K562 (cell line): ENCODE data around the gene TPSG1. TPM values are rescaled to one million over a fixed set of nuclear protein-coding genes. Genes with fewer than 3 reads are reported as not detected.

Experiments
- ATAC-seq: fragments of 200-7000 bp; cut with Tn5 transposase; 3 replicates; pipeline ENCODE4 v1.9.1; 2020; ENCODE audit warnings: moderate library complexity
- BruUV-seq: library from RNA; stranded (reverse); fragments of 400-500 nt; replicated peaks from 2 replicates; lab custom pipeline; 2021; lab: Mats Ljungman, UMichigan
- CTCF ChIA-PET: fragments of 300-600 bp; formaldehyde crosslinking; extraction: SDS; loops from one replicate; lab custom pipeline; 2021; ENCODE audit warnings: low intra/inter-chr PET ratio; lab: Yijun Ruan, JAX
- POLR2A ChIA-PET: fragments of 300-600, 350-650 bp; sonication (Branson Sonifier 250); formaldehyde crosslinking; extraction: SDS; loops from one replicate; lab custom pipeline; 2021; ENCODE audit warnings: antibody characterized with exemption, inconsistent platforms; lab: Yijun Ruan, JAX
- DNase-seq, 4 experiments: peaks; one replicate each; pipeline versions ENCODE4 v3.0.0 to v3.0.0-alpha.2; 2011 to 2018; ENCODE audit warnings: low spot score in 3 of 4, mixed read lengths in 3 of 4; ENCODE audit errors: extremely low read depth in 1 of 4
- FAIRE-seq: peaks from 2 replicates; lab custom pipeline; 2011; peaks lifted over from hg19 to GRCh38; lab: Jason Lieb, UNC
- H2AFZ ChIP-seq: 2 replicates; pipeline ENCODE4 v1.6.0; 2011; ENCODE audit warnings: low read depth, low read length, control low read depth, inconsistent platforms
- H3K27ac ChIP-seq: fragments of 200-600 bp; 3 replicates; pipeline ENCODE4 v1.8.0; 2011; ENCODE audit warnings: low read depth, mild to moderate bottlenecking, control low read depth, inconsistent platforms, low read length, moderate library complexity, mixed read lengths; ENCODE audit errors: extremely low read depth
- H3K27me3 ChIP-seq, 2 experiments: fragments of 300-600 bp in 1 of 2; 2 replicates in 1 of 2; 3 replicates in 1 of 2; pipeline versions ENCODE4 v1.6.0 to v1.8.0; 2011; ENCODE audit warnings: inconsistent platforms in 2 of 2, low read length in 2 of 2, mild to moderate bottlenecking in 1 of 2, mixed read lengths in 1 of 2, moderate library complexity in 1 of 2; ENCODE audit not compliant: control insufficient read depth in 2 of 2, insufficient read depth in 2 of 2
- H3K36me3 ChIP-seq: fragments of 300-600 bp; 3 replicates; pipeline ENCODE4 v1.8.0; 2011; ENCODE audit warnings: mild to moderate bottlenecking, low read length, inconsistent platforms; ENCODE audit not compliant: control insufficient read depth, insufficient read depth
- H3K4me1 ChIP-seq, 2 experiments: fragments of 200-600 bp in 1 of 2; replicated peaks in 1 of 2; 2 replicates in 1 of 2; 3 replicates in 1 of 2; pipeline versions ENCODE4 v1.5.1 to v1.8.0; 2011; ENCODE audit warnings: inconsistent platforms in 2 of 2, low read length in 2 of 2, mild to moderate bottlenecking in 1 of 2, mixed read lengths in 1 of 2, moderate library complexity in 1 of 2; ENCODE audit not compliant: control insufficient read depth in 2 of 2, insufficient read depth in 2 of 2
- H3K4me2 ChIP-seq: 2 replicates; pipeline ENCODE4 v1.6.1; 2011; ENCODE audit warnings: low read length, control low read depth, inconsistent platforms, mixed read lengths; ENCODE audit not compliant: insufficient read depth
- H3K4me3 ChIP-seq: fragments of 200-600 bp; sonication (generic), shearing (Covaris generic); 2 replicates; pipeline ENCODE4 v1.5.1; 2016; ENCODE audit warnings: control low read depth, inconsistent platforms
- H3K79me2 ChIP-seq: fragments of 200-600 bp; 3 replicates; pipeline ENCODE4 v1.8.0; 2011; ENCODE audit warnings: low read length, inconsistent platforms; ENCODE audit not compliant: control insufficient read depth, insufficient read depth
- H3K9ac ChIP-seq, 2 experiments: 2 replicates each; pipeline versions ENCODE4 v1.6.0 to v1.6.1; 2011; ENCODE audit warnings: low read depth in 2 of 2, low read length in 2 of 2, control low read depth in 1 of 2, inconsistent platforms in 1 of 2, mild to moderate bottlenecking in 1 of 2, mixed read lengths in 1 of 2; ENCODE audit not compliant: insufficient read depth in 1 of 2
- H3K9me1 ChIP-seq: one replicate; pipeline ENCODE4 v1.6.0; 2011; ENCODE audit warnings: inconsistent platforms, mild to moderate bottlenecking, low read length, moderate library complexity; ENCODE audit not compliant: control insufficient read depth, insufficient read depth
- H3K9me3 ChIP-seq: replicated peaks from 2 replicates; pipeline ENCODE4 v1.5.1; 2011; ENCODE audit warnings: low read depth, low read length, inconsistent platforms; ENCODE audit not compliant: control insufficient read depth, insufficient read depth
- H4K20me1 ChIP-seq: replicated peaks from 2 replicates; pipeline ENCODE4 v1.6.1; 2011; ENCODE audit warnings: low read length, inconsistent platforms, mixed read lengths; ENCODE audit not compliant: control insufficient read depth, insufficient read depth
- C11orf30 ChIP-seq: fragments of 450-650 bp; IDR thresholded peaks from 2 replicates; pipeline ENCODE4 v1.6.1; 2016; ENCODE audit warnings: low read depth, mild to moderate bottlenecking
- CBFA2T3 ChIP-seq: fragments of 450-650 bp; IDR thresholded peaks from 2 replicates; pipeline ENCODE4 v1.6.1; 2017
- CXXC5 ChIP-seq: fragments of 250-450 bp; sonication (Bioruptor Pico); IDR thresholded peaks from 2 replicates; pipeline ENCODE4 v1.8.0; 2022; ENCODE audit warnings: inconsistent platforms, mild to moderate bottlenecking, moderate library complexity
- E2F4 ChIP-seq: sonication (generic); formaldehyde crosslinking; IDR thresholded peaks from 2 replicates; pipeline ENCODE4 v1.8.0; 2022; ENCODE audit warnings: mild to moderate bottlenecking, low read depth, missing genetic modification reagents
- FOXP1 ChIP-seq: sonication (generic); formaldehyde crosslinking; IDR thresholded peaks from 2 replicates; pipeline ENCODE4 v1.8.0; 2022; ENCODE audit warnings: mild to moderate bottlenecking, missing genetic modification reagents
- GABPA ChIP-seq: fragments of 200-800 bp; sonication (Bioruptor generic); conservative IDR thresholded peaks from 2 replicates; pipeline ENCODE4 v1.6.1; 2016; ENCODE audit warnings: low read depth, missing genetic modification characterization, missing compliant biosample characterization
- L3MBTL2 ChIP-seq: fragments of 450-650 bp; IDR thresholded peaks from 2 replicates; pipeline ENCODE4 v1.6.1; 2016; ENCODE audit warnings: mild to moderate bottlenecking, moderate library complexity
- MAZ ChIP-seq, 2 experiments: fragments of 450-650 bp in 1 of 2; sonication (generic) in 1 of 2; formaldehyde crosslinking; IDR thresholded peaks in 1 of 2; conservative IDR thresholded peaks in 1 of 2; 2 replicates each; pipeline versions ENCODE4 v1.4.0 to v1.5.0; 2020; ENCODE audit warnings: mild to moderate bottlenecking in 1 of 2, missing genetic modification reagents in 1 of 2
- MIER1 ChIP-seq: fragments of 450-650 bp; IDR thresholded peaks from 2 replicates; pipeline ENCODE4 v1.6.1; 2016; ENCODE audit warnings: antibody characterized with exemption, mild to moderate bottlenecking, low read depth
- MTF1 ChIP-seq: fragments of 250-450 bp; sonication (Bioruptor Pico); IDR thresholded peaks from 2 replicates; pipeline ENCODE4 v1.9.0; 2021; ENCODE audit warnings: moderate library complexity, mild to moderate bottlenecking, inconsistent platforms, borderline replicate concordance
- NFE2 ChIP-seq: IDR thresholded peaks from 2 replicates; pipeline ENCODE4 v1.6.1; 2014; ENCODE audit warnings: antibody characterized with exemption, low read depth
- RBM14 ChIP-seq: fragments of 200-400 bp; formaldehyde crosslinking; IDR thresholded peaks from 2 replicates; pipeline ENCODE4 v1.6.1; 2018; ENCODE audit warnings: low read depth, mild to moderate bottlenecking, low read length, moderate library complexity, borderline replicate concordance; ENCODE audit not compliant: insufficient read depth
- TGIF2 ChIP-seq: sonication (generic); formaldehyde crosslinking; IDR thresholded peaks from 2 replicates; pipeline ENCODE4 v1.8.1; 2022; ENCODE audit warnings: mild to moderate bottlenecking, missing genetic modification reagents, moderate library complexity
- TSHZ1 ChIP-seq: fragments of 250-450 bp; sonication (Bioruptor Pico); IDR thresholded peaks from 2 replicates; pipeline ENCODE4 v1.4.0; 2020; ENCODE audit warnings: mild to moderate bottlenecking, moderate library complexity
- ZFPM2 ChIP-seq: fragments of 250-450 bp; sonication (Bioruptor Pico); IDR thresholded peaks from 2 replicates; pipeline ENCODE4 v1.5.1; 2022; ENCODE audit warnings: mild to moderate bottlenecking
- ZNF3 ChIP-seq: fragments of 250-450 bp; sonication (Bioruptor Pico); IDR thresholded peaks from 2 replicates; pipeline ENCODE4 v1.5.0; 2021; ENCODE audit warnings: mild to moderate bottlenecking, moderate library complexity
- ZNF639 ChIP-seq, 2 experiments: fragments of 200-800 bp in 1 of 2; sonication (Bioruptor generic) in 1 of 2; sonication (generic) in 1 of 2; formaldehyde crosslinking in 1 of 2; IDR thresholded peaks in 1 of 2; conservative IDR thresholded peaks in 1 of 2; 2 replicates each; pipeline versions ENCODE4 v1.5.0 to v1.6.1; 2016 to 2020; ENCODE audit warnings: missing compliant biosample characterization in 1 of 2, missing genetic modification characterization in 1 of 2, missing genetic modification reagents in 1 of 2
- WGBS: fragments of 100-300 bp; shearing (Covaris generic); methylation state at CpG from one replicate; pipeline ENCODE4 v1.1.6; 2016; ENCODE audit warnings: low coverage, mixed read lengths; ENCODE audit not compliant: insufficient coverage; ENCODE audit errors: missing lambda C conversion rate; 5-methylcytosine and 5-hydroxymethylcytosine counted together
- in situ Hi-C: fragments of 300-500 bp; cut with MboI; formaldehyde crosslinking; loops from 4 replicates; pipeline ENCODE4 v1.15.0; 2018; ENCODE audit warnings: inconsistent platforms, mixed read lengths
- intact Hi-C: fragments of 100-400 bp; cut with micrococcal nuclease; formaldehyde crosslinking; loops from 2 replicates; pipeline ENCODE4 v1.14.2; 2022
- polyA plus RNA-seq, 8 experiments: library from polyadenylated mRNA; depleted of rRNA in 4 of 8; stranded (reverse) in 5 of 8; unstranded in 3 of 8; fragments of >200 nt; fragmentation: Nextera tagmentation in 2 of 8; fragmentation: Illumina TruSeq in 1 of 8; extraction: Ambion mirVana in 2 of 8; extraction: Trizol in 1 of 8; gene quantifications; 2 replicates each; pipeline versions ENCODE4 v1.2.1 to v1.2.3, GENCODE V29; 2011 to 2014; ENCODE audit warnings: inconsistent platforms in 1 of 8, missing spikeins in 1 of 8
- total RNA-seq, 7 experiments: library from RNA; depleted of rRNA in 6 of 7; stranded (reverse); fragments of >200 nt in 6 of 7; fragmentation: Illumina TruSeq in 2 of 7; extraction: Trizol in 2 of 7; gene quantifications; 2 replicates each; pipeline versions ENCODE4 v1.2.1 to v1.2.3, GENCODE V29; 2011 to 2021; ENCODE audit warnings: low replicate concordance in 1 of 7

TPSG1 gene
- total and polyA plus RNA-seq, 9 of the 15 experiments (the other 6 are each of a cell fraction or from before 2014, with no cell fraction given): not detected

GRCh38 chr16:1244881-1245280, 19.8 kb upstream of the TPSG1 start:
- in situ Hi-C loops (no loop called here), intact Hi-C loops (no loop called here)
- Histone ChIP-seq H3K27me3 (peaks cover 7 to 29% of the 10 kb centered on the region in 2 experiments; a peak in 3 of 5 replicates), H4K20me1 (no peaks in the 10 kb centered on the region), H3K9ac (no peak overlapping the region), H3K9me1 (no peaks in the 10 kb centered on the region), H3K4me3 (no peak overlapping the region), H3K4me2 (no peak overlapping the region), H3K4me1 (peaks cover 0 to 19% of the 10 kb centered on the region in 2 experiments; a peak in 2 of 5 replicates), H2AFZ (no peak overlapping the region), H3K79me2 (no peaks in the 10 kb centered on the region), H3K27ac (no peak overlapping the region), H3K36me3 (no peaks in the 10 kb centered on the region), H3K9me3 (no peaks in the 10 kb centered on the region)
- ATAC-seq (no peak), DNase-seq (no peak), FAIRE-seq (no peak)
- WGBS: 3% methylated on average over 10 of the region's 12 CpGs
- BruUV-seq: no TSS peak
- ChIA-PET CTCF (no interaction called here), POLR2A (interaction anchor here (1.0 kb wide), 1 partner anchor 22 kb away, joined by 5 read pairs; no protein-coding TSS in a partner anchor)
- TF ChIP-seq ZFPM2 (CRISPR knock-in tag) (no peak), RBM14 (no peak), MTF1 (CRISPR knock-in tag) (no peak), CXXC5 (CRISPR knock-in tag) (no peak), MAZ (CRISPR knock-in tag; conservative IDR thresholded peaks at IDR 0.05 in 1 of 2, IDR thresholded peaks at IDR 0.05 in 1 of 2) (peak in 1 of 2 experiments; percentile 41; a peak in 1 of 4 replicates), L3MBTL2 (no peak), C11orf30 (peak; percentile 15; the same call in 1 of the 2 replicates), MIER1 (no peak), ZNF3 (CRISPR knock-in tag) (no peak), CBFA2T3 (no peak), TSHZ1 (CRISPR knock-in tag) (no peak), FOXP1 (CRISPR knock-in tag) (no peak), ZNF639 (CRISPR knock-in tag; conservative IDR thresholded peaks at IDR 0.05 in 1 of 2, IDR thresholded peaks at IDR 0.05 in 1 of 2) (no peak), TGIF2 (CRISPR knock-in tag) (no peak), GABPA (tag) (peak; percentile 44; the same call in 1 of the 2 replicates), NFE2 (peak; percentile 6; the same call in 1 of the 2 replicates), E2F4 (CRISPR knock-in tag) (no peak)
